ENCODE data around the gene SLC39A11.

Gene SLC39A11

DNA sequence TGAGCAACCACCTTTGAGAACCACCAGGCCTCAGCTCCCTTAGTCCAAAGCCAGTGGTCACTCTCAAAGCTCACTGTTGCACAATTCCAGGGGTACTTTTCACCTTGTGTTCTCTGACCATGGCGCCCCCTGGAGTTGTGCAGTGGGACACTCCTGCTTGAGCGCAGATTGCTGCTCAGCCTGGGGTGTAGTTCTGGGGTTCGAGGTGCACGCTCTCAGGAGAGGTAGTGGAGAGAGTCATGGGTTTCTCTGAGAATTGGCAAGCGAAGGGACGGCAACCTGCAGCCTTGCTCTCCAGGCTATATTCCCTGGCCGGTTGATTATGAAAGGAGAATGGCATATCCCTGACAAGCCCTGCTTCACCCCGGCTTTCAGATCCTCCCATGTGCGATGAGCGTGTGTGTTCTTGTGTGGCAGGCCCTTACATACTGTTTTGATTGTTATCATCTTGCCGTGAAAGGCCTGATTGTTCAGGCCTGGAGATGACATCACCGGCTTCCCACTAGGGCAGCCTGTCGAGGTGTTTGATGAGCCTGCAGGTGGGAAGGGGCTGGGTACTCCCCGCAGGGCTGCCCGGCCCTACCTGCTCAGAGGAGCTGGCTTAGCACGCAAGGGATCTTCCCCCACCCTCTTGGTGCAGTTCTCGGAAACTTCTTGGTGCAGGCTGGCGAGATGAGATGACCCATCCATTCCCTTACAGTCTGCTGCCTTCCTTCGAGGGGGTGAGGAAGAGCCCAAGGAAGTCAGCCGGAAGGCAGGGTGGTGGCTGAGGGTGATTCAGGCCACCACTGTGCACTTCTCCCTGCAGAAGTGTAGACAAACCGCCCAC lies 431.2 kb downstream of the SLC39A11 start:
- no peak for DNase-seq
- Histone ChIP-seq H3K4me2 (ENCODE audit: low read depth, low read length) (no peak overlapping the region), H3K27me3 (replicated peaks; ENCODE audit: insufficient read depth, low read length) (no peaks in the 10 kb centered on the region), H3K36me3 (replicated peaks; ENCODE audit: insufficient read depth, low read length) (no peaks in the 10 kb centered on the region), H3F3A (ENCODE audit: insufficient read depth, low read length) (no peaks in the 10 kb centered on the region), H3K4me1 (ENCODE audit: low read length) (no peaks in the 10 kb centered on the region), H4K20me1 (ENCODE audit: insufficient read depth, low read length) (no peaks in the 10 kb centered on the region), H3K9ac (ENCODE audit: low read length) (no peak overlapping the region), H3K9me2 (replicated peaks; ENCODE audit: insufficient read depth, low read length) (no peaks in the 10 kb centered on the region), H3K9me3 (replicated peaks; ENCODE audit: insufficient read depth, low read length) (no peaks in the 10 kb centered on the region), H3K4me3 (ENCODE audit: low read length) (no peak overlapping the region), H3K27ac (ENCODE audit: low read length) (no peak overlapping the region), H3K79me2 (ENCODE audit: low read length) (no peaks in the 10 kb centered on the region), H2AFZ (ENCODE audit: low read length) (no peak overlapping the region)
- TF ChIP-seq, protein P1, sequence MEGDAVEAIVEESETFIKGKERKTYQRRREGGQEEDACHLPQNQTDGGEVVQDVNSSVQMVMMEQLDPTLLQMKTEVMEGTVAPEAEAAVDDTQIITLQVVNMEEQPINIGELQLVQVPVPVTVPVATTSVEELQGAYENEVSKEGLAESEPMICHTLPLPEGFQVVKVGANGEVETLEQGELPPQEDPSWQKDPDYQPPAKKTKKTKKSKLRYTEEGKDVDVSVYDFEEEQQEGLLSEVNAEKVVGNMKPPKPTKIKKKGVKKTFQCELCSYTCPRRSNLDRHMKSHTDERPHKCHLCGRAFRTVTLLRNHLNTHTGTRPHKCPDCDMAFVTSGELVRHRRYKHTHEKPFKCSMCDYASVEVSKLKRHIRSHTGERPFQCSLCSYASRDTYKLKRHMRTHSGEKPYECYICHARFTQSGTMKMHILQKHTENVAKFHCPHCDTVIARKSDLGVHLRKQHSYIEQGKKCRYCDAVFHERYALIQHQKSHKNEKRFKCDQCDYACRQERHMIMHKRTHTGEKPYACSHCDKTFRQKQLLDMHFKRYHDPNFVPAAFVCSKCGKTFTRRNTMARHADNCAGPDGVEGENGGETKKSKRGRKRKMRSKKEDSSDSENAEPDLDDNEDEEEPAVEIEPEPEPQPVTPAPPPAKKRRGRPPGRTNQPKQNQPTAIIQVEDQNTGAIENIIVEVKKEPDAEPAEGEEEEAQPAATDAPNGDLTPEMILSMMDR (IDR thresholded peaks at IDR 0.05; ENCODE audit: low read length): peak; percentile 16; the same call in 1 of the 2 replicates
- TF ChIP-seq EZH2 (optimal IDR thresholded peaks at IDR 0.05; ENCODE audit: low read depth, low read length): no peak

DNA sequence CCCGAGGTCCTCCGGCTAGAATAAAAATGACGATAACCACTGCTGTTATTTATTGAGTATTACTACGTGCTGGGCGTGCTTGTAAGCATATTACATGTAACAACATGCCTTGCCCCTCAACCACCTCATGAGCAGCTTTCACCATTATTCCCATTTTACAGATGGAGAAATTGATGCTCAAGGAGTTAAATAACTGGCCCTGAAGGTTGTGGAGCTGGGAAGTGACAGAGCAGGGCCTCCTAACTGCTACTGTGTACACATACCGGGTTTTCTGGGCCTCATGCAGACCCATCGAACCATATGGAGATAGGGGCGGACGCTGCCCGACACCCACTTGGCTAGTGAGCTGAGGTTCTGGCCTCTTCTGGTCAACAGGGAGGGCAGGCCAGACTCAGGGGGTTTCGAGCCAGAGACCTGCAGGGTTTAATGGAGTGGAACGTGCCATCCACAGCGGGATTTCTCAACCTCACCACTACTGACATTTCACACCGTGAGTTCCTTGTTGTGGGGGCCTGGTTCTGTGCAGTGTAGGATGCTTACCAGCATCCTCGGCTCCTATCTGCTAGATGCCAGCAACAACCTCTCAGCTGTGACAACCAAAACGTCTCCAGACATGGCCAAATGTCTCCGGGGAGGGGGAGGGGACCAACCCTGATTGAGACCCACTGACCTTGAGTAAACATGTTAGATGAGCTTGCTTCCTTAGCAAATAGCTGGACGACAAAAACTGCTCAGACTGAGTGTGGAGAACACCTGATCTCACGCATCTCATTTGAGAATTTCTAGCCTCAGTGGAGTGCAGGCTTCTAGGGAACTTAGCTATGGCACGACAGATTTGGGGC lies 432.0 kb downstream of the SLC39A11 start:
- no peaks in the 10 kb centered on the region for H3K9me2 ChIP-seq (replicated peaks; ENCODE audit: insufficient read depth, low read length)
- no peaks in the 10 kb centered on the region for H4K20me1 ChIP-seq (ENCODE audit: insufficient read depth, low read length)
- H3K9ac ChIP-seq (ENCODE audit: low read length): no peak overlapping the region
- H3K79me2 ChIP-seq (ENCODE audit: low read length): no peaks in the 10 kb centered on the region
- no peak overlapping the region for H2AFZ ChIP-seq (ENCODE audit: low read length)
- H3K4me2 ChIP-seq (ENCODE audit: low read depth, low read length): no peak overlapping the region
- no peak for DNase-seq
- H3K27me3 ChIP-seq (replicated peaks; ENCODE audit: insufficient read depth, low read length): no peaks in the 10 kb centered on the region
- no peaks in the 10 kb centered on the region for H3K4me1 ChIP-seq (ENCODE audit: low read length)
- no peaks in the 10 kb centered on the region for H3F3A ChIP-seq (ENCODE audit: insufficient read depth, low read length)
- H3K36me3 ChIP-seq (replicated peaks; ENCODE audit: insufficient read depth, low read length): no peaks in the 10 kb centered on the region
- no peak overlapping the region for H3K4me3 ChIP-seq (ENCODE audit: low read length)
- H3K9me3 ChIP-seq (replicated peaks; ENCODE audit: insufficient read depth, low read length): no peaks in the 10 kb centered on the region
- H3K27ac ChIP-seq (ENCODE audit: low read length): no peak overlapping the region
- no peak for TF ChIP-seq EZH2phosphoT487 (IDR thresholded peaks at IDR 0.05; ENCODE audit: low read length)
- TF ChIP-seq EZH2 (optimal IDR thresholded peaks at IDR 0.05; ENCODE audit: low read depth, low read length): no peak
- TF ChIP-seq, protein P1 (IDR thresholded peaks at IDR 0.05; ENCODE audit: low read length): no peak

DNA sequence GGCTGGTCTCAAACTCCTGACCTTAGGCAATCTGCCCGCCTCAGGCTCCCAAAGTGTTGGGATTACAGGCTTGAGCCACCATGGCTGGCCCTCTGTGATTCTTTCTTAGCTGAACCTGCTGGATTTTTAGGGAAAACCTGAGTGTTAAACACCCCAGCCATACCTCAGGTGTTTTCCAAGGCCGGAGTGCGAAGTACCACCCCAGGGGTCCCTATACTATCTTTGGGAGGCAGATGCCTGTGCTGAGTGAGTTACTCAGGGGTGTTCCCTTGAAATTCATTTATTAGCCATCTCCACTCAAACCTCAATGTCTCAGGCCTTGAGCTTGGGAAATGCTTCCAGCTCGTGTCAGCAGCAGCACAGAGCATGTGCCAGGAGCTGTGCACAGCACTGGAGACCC lies 432.7 kb downstream of the SLC39A11 start:
- no peaks in the 10 kb centered on the region for H3K79me2 ChIP-seq (ENCODE audit: low read length)
- H3K9me3 ChIP-seq (replicated peaks; ENCODE audit: insufficient read depth, low read length): no peaks in the 10 kb centered on the region
- no peak overlapping the region for H3K4me3 ChIP-seq (ENCODE audit: low read length)

More for the DNA sequence above, 432.7 kb downstream of the SLC39A11 start:
- Histone ChIP-seq H3K27me3 (replicated peaks; ENCODE audit: insufficient read depth, low read length) (no peaks in the 10 kb centered on the region), H3K27ac (ENCODE audit: low read length) (no peak overlapping the region), H3F3A (ENCODE audit: insufficient read depth, low read length) (no peaks in the 10 kb centered on the region), H3K4me1 (ENCODE audit: low read length) (no peaks in the 10 kb centered on the region), H3K36me3 (replicated peaks; ENCODE audit: insufficient read depth, low read length) (no peaks in the 10 kb centered on the region), H4K20me1 (ENCODE audit: insufficient read depth, low read length) (no peaks in the 10 kb centered on the region), H3K4me2 (ENCODE audit: low read depth, low read length) (no peak overlapping the region), H3K9ac (ENCODE audit: low read length) (no peak overlapping the region), H2AFZ (ENCODE audit: low read length) (no peak overlapping the region), H3K9me2 (replicated peaks; ENCODE audit: insufficient read depth, low read length) (no peaks in the 10 kb centered on the region)
- no peak for DNase-seq
- TF ChIP-seq, protein P1 (IDR thresholded peaks at IDR 0.05; ENCODE audit: low read length): no peak
- no peak for TF ChIP-seq EZH2phosphoT487 (IDR thresholded peaks at IDR 0.05; ENCODE audit: low read length)
- no peak for TF ChIP-seq EZH2 (optimal IDR thresholded peaks at IDR 0.05; ENCODE audit: low read depth, low read length)

All from MM.1S (cell line).